NCI-H187 (cell line): ENCODE results near the gene EIF3F.

Experiments used
- DNase-seq, 2 experiments: peaks; one replicate each; lab custom pipeline; 2025; lab: John Stamatoyannopoulos, UW

The EIF3F gene

DNA sequence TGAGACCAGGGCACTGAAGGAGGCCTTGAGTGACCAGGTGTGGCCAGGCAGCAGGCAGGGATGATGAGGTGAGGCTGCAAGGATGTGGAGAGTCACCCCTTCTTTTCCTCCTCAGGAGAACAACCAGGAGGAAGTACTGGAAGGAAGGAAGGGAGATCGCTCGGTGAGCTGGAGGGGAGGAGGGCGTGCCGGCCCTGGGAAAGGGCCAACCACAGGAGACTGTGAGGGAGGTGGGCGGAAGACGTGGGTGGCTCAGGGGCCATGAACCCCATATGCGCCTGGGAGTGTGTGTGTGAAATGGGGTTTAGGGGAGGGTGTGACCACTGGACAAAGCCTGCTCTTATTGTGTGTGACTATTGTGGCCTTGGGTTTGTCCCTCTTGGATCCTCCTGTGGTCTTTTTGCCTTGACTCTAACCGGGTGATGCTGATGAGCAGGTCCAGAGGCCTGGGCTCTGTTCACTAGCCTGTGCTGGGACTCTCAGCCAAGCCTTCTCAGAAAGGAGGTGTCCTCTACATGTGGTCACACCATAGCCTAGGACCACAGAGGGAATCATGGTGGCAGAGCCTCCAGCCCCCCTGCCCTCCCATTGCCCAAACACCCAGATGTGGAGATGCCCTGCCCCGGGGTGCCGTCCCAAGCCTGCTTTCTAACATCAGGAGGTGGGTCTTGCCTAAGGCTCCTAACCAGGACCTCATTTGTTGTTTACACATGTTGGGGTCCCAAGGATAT lies 52.6 kb downstream of the EIF3F start:
- no peak for DNase-seq

DNA sequence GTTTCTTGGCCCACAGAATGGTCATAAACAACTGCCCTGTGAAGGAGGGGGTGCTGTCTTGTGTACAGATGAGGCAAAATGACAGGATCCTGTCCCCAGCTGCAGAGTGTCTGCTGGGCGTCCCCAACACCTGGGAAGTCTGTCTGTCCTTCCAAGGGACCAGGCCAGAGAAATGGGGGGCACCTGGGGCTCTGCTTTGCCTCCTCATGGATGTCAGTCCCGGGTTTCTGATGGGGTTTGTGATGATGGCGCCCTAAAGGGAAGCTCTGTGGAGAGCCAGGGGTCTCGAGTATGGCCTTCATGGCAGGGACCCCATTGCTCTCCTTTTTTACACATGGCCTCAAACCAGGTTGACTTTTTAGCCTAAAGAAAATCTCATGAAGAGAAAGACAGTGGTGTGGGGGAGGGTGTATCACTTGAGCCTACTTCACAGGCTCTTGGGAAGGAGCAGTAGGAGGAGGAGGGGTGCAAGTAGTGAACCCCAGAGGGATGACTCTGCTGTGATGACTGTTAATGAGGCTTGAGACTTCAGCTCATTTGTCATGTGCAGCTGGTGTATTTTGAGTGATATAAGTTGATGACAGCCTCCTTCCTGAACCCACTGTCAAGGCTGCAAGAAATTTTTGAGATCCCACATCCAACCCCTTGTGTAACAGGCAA lies 53.3 kb downstream of the EIF3F start:
- no peak for DNase-seq

DNA sequence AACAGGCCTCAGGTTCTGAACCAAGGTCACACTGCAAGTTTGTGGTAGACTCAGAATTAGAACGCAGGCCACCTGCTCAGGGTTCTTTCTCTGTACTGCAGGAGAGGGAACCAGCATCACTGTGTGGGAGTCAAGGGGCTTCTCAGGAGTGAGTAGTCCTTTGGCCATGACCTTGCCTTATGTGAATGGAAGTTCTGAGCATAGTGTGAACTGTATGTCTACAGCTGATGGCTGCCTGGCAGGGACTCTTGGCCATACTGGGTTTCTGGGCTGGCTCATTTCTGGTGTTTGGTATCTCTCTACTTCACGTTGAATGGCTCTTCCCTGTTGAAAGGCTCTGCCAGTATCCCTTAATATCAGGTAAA lies 53.8 kb downstream of the EIF3F start:
- no peak for DNase-seq

DNA sequence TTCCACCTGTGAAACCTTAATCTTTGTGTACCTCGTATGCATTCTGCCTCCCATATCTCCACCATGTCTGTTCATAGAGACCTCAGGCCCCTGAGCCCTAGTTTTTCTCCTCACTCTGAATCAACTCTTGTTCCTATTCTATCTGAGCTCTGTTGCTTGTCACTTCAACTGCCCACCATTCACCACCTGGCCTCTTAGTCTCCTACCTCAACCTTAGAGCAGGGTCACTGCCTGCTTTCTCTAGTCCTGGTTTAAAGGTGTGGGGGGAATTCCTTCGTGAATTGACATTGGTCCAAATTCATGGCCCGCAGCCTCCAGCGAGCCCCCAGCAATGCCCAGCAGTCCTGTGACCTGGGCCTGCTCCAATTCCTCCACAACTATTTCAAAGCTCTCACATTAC lies 54.4 kb downstream of the EIF3F start:
- DNase-seq: no peak

DNA sequence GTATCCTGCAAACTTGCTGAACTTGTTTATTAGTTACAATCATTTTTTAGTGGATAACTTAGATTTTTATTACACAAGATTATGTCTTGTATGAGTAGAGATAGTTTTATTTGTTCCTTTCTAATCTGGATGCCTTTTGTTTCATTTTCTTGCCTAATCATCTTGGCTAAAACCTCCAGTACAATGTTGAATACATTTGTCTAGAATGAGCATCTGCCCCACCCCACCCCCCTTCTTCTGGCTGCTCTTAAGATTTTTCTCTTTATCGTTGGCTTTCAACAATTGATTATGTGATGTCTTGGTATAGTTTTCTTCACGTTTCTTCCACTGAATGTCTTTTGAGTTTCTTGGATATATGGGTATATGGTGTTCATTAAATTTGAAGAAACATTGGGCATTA lies 56.6 kb downstream of the EIF3F start:
- DNase-seq: no peak

DNA sequence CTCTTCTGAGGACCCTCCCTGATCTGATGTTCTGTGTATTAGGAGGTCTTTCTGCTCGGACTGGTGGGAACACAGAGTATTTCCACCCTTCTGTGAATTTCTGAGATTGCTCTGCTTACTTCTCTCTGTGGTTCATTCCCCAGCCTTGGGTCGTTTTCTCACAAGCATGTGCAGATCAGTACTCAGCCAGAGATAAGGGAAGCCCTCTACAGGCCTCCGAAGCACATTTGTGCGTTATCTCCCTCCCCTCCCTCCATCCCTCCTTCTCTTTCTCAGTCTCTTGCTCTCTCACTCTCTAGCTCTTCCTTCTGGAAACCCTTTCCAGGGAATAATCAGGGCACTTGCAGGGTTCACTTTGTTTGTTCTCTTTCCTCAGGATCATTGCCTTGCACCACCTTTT lies 58.7 kb downstream of the EIF3F start:
- no peak for DNase-seq

DNA sequence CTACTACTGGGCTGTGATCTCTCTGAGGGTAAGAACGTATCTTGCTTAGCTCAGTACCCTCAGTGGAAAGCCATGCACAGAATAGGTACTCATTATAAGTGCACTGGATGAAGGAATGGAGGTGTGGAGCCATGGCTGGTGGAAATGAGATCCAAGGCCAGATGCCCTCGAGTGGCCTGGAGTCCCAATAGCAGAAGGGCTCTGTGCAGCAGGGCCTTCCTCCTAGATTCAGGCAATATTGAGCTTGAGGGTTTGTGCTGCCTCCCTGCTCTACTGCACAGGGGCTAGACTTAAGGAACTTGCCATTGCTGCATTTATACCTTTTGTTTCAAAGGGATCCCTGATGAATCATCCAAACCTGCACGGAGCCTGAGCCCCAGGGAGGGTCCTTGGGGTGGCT lies 60.2 kb downstream of the EIF3F start:
- DNase-seq: no peak

DNA sequence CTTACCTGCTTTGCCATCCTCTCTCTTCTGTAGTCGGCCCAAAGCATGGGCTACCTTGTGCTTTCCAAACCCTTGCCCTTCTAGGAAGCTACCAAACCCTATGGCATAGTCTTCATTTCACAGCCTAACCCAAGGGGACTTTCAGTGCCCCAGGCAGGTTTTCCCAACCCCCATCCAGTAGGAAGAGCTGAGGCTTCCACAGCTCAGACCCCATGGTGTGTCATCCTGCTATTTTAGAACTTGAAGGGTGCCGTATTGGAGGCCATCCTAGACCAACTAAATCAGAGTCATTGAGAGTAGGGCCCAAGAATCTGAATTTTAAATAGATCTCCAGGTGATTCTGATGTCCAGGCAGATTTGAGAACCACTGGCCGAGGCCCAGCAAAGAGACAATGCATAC lies 61.9 kb downstream of the EIF3F start:
- no peak for DNase-seq
